ENCODE data around the gene RXRG.

The RXRG gene

DNA sequence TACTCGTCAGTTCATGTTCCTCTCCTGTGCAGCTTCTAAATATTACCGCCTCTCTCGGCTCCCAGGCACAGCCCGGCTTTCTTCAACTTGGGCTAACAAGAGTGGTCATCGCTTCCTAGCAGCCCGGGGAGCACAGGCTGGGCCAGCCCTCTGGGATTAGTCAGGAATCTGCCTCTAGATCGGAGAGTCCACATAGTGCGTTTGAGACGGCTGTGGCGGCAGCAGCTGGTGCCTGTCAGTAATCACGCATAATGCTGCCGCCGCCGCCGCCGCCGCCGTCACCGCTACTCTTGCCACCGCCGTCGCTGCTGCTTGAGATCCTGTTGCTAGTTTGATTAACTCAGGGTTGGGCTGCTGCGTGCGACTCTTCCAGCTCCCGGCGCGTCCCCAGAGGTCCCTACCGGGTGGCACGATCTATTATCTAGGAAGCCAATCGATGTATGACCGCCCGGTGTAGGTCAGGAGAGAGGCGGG, at the start of gene RXRG:
RXRG (minus strand) TSS at position 230 of the 474 bp plus-strand sequence. CDS start 233 bp downstream, outside the sequence.
- no peak for DNase-seq (ENCODE audit: low read depth)
- TF ChIP-seq, protein P1, sequence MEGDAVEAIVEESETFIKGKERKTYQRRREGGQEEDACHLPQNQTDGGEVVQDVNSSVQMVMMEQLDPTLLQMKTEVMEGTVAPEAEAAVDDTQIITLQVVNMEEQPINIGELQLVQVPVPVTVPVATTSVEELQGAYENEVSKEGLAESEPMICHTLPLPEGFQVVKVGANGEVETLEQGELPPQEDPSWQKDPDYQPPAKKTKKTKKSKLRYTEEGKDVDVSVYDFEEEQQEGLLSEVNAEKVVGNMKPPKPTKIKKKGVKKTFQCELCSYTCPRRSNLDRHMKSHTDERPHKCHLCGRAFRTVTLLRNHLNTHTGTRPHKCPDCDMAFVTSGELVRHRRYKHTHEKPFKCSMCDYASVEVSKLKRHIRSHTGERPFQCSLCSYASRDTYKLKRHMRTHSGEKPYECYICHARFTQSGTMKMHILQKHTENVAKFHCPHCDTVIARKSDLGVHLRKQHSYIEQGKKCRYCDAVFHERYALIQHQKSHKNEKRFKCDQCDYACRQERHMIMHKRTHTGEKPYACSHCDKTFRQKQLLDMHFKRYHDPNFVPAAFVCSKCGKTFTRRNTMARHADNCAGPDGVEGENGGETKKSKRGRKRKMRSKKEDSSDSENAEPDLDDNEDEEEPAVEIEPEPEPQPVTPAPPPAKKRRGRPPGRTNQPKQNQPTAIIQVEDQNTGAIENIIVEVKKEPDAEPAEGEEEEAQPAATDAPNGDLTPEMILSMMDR (IDR thresholded peaks at IDR 0.05; ENCODE audit: control insufficient read depth, extremely low read depth, insufficient read depth), result no peak
- no peak within 1 kb of the TSS for H3K4me3 ChIP-seq (ENCODE audit: low read depth, low read length)

- no peak for DNase-seq (ENCODE audit: low read depth)
- H3K4me3 ChIP-seq (ENCODE audit: low read depth, low read length), result no peak overlapping the region
- TF ChIP-seq, protein P1 (IDR thresholded peaks at IDR 0.05; ENCODE audit: control insufficient read depth, extremely low read depth, insufficient read depth), result no peak
Observed at GRCh38 chr1:165492845-165493373, 48.0 kb upstream of the RXRG start.

- DNase-seq (ENCODE audit: low read depth), result no peak
- TF ChIP-seq, protein P1 (IDR thresholded peaks at IDR 0.05; ENCODE audit: control insufficient read depth, extremely low read depth, insufficient read depth), result no peak
- H3K4me3 ChIP-seq (ENCODE audit: low read depth, low read length), result no peak overlapping the region
Observed at GRCh38 chr1:165490175-165490574, 45.2 kb upstream of the RXRG start.

GRCh38 chr1:165487921-165488320, 43.0 kb upstream of the RXRG start:
- no peak overlapping the region for H3K4me3 ChIP-seq (ENCODE audit: low read depth, low read length)
- no peak for DNase-seq (ENCODE audit: low read depth)
- TF ChIP-seq, protein P1 (IDR thresholded peaks at IDR 0.05; ENCODE audit: control insufficient read depth, extremely low read depth, insufficient read depth), result no peak

- no peak overlapping the region for H3K4me3 ChIP-seq (ENCODE audit: low read depth, low read length)
- no peak for DNase-seq (ENCODE audit: low read depth)
- TF ChIP-seq, protein P1 (IDR thresholded peaks at IDR 0.05; ENCODE audit: control insufficient read depth, extremely low read depth, insufficient read depth), result no peak
Observed at GRCh38 chr1:165486663-165487062, 41.7 kb upstream of the RXRG start.

- no peak for DNase-seq (ENCODE audit: low read depth)
- H3K4me3 ChIP-seq (ENCODE audit: low read depth, low read length), result no peak overlapping the region
- TF ChIP-seq, protein P1 (IDR thresholded peaks at IDR 0.05; ENCODE audit: control insufficient read depth, extremely low read depth, insufficient read depth), result no peak
Observed at GRCh38 chr1:165485716-165486115, 40.8 kb upstream of the RXRG start.

DNA sequence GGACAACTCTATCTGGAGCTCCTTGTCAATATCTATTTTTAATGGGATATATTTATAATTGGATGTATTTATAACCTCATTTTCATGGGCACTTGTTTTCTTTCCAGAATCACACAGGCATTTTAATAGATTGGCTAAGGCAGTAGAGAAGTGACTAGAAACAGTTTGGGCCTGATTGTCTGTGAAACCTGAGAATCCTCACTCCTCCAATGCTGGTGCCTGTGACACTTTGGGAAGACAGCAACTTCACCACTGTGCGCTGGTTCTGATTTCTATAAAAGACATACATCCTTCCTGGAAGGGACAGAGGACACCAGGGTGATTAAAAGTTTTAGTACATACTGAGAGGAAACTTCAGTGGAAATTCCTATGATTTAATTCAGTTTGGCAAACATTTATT, 39.6 kb upstream of the RXRG start:
- TF ChIP-seq, protein P1 (IDR thresholded peaks at IDR 0.05; ENCODE audit: control insufficient read depth, extremely low read depth, insufficient read depth), result no peak
- H3K4me3 ChIP-seq (ENCODE audit: low read depth, low read length), result no peak overlapping the region
- DNase-seq (ENCODE audit: low read depth), result no peak
